COR-L47 (cell line): ENCODE results near the gene GNAQ.

ENCODE experiments used
- DNase-seq: peaks from one replicate; lab custom pipeline; 2025; lab: John Stamatoyannopoulos, UW

Gene GNAQ

GRCh38 chr9:77943057-77943456 is 88.6 kb downstream of the GNAQ start:
- DNase-seq: no peak

DNA sequence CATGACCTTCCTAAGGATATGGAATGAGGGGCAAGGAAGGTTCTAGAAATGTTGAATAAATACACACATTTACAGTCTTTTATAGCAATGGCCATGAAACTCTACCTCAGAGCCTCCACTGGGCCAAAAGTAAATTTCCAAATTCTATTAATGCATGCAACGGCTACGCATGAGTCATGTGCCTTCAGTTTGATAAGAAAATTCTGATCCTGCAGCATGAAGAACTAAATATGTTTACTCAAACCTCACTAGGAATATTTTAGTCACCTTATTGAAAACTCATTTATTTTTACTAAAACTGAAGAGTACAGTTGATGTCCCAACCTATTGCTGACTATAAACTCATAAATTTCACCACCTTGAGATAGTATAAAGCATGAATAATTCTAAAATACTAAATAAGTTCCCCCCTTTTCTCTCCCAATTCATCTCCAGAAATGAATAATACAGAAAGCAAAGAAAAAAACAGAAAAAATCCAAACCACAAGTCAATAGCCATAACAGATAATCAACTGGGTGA is 92.4 kb downstream of the GNAQ start:
- no peak for DNase-seq

DNA sequence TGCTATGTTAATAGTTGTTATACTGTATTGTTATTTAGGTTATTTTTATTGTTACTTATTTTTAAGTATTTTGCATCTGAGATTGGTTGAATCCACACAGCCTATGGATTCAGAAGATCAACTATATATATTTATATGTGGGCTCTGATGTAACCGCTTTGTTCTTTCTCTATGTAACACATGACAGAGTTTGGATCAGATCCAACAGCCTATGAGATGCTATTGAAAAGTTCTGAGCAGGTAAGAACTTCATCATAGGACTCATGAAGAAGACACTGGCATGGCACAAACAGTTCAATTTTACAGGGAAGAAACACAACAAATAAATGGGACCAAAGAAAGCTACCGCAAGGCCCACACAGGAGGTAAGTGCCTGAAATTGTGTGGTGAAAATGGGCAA is 93.4 kb downstream of the GNAQ start:
- DNase-seq: no peak

- no peak for DNase-seq
Measured at GRCh38 chr9:77935974-77936373, 95.6 kb downstream of the GNAQ start.

DNA sequence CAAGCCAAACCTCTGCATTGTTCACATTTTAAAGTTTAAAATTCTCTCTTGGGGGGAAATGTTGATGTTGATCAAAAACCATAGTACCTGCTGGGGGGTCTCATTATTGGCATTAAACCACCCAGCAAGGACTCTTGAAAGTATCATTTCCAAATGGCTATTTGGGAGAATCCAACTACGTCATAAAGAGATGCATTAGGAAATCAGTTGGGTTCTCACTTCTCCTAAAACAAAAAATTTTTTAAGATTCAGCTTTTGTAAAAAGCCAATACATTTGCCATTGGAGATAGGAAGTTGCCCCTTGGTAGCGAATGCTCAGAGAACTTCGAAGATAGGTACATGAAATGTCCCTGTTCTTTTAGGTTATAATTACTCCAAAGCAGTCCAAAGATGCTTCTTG is 96.4 kb downstream of the GNAQ start:
- DNase-seq: no peak

DNA sequence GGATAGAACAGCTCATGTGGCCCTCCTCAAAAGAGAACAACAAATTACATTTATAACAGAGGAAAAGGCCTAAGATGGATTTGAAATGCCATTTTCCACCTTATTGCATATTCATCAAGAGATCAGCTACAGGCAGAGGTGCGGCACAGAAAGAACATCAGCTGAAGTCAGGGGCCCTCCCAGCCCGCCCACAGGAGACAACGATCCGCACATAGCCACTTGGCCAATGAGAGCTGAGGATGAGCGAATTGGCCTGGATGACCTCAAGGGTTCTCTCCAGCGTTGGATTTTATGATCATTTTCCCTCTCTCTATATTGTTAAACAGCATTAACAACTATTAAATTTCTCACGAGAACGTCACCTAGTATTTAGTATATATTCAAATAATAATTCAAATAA is 97.6 kb downstream of the GNAQ start:
- no peak for DNase-seq

DNA sequence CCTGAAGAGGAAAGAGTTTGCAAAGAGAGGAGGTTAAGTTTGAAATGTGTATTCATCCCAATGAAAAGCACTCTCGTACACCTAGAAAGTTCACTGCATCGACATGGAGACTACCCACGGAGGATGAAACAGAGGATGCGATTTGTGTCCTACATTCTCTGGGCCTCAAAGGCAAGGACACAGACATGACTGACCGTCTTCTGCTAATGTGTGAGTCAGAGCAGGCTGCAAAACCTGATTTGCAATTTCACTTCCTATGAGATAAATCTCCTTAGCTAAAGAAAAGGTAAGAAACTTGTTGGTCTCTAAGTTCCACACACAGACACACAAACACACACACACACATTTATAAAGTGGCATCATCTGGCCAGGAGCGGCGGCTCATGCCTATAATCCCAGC is 98.6 kb downstream of the GNAQ start:
- DNase-seq: no peak

- DNase-seq: no peak
Measured at GRCh38 chr9:77929942-77930341, 101.7 kb downstream of the GNAQ start.

DNA sequence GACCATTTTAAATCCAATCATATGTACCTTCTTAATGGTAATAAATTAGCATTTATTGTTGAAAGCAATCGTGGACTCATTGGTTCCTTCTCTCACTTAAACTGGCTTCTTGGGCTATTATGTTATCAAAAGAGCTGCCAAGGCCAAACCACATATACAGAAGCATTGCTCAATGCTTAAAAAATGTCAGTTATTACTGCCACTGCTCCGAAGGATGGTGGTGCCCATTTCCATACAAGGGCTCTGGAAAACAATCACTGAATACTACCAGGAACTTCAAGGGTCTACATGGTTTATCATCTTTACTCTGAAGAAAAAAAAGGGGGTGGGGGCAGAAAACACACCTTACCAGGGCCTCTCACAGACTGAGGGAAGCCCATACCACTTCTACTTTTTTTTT is 104.3 kb downstream of the GNAQ start:
- no peak for DNase-seq

- no peak for DNase-seq
Measured at GRCh38 chr9:77926371-77926878, 105.2 kb downstream of the GNAQ start.

- no peak for DNase-seq
Measured at GRCh38 chr9:77922591-77922990, 109.0 kb downstream of the GNAQ start.

- DNase-seq: no peak
Measured at GRCh38 chr9:77917800-77918199, 113.8 kb downstream of the GNAQ start.

DNA sequence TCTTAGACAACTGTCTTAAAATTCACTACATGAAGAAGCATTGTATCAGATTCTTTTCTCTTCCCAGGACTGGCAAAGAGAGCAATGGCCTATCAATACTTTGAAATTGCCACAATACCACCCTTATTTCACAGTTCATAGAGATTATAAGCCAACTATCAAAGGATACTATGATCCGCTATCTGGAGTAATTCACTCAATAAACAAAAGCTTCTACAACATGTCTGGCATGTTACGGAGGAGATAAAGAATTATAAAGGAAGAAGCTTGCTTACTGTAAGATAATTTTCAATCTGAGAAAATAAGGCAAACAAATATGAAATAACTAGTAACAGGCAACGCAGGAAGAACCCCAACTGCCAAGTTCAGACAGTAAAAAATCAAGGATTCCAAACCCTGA is 114.8 kb downstream of the GNAQ start:
- DNase-seq: no peak

DNA sequence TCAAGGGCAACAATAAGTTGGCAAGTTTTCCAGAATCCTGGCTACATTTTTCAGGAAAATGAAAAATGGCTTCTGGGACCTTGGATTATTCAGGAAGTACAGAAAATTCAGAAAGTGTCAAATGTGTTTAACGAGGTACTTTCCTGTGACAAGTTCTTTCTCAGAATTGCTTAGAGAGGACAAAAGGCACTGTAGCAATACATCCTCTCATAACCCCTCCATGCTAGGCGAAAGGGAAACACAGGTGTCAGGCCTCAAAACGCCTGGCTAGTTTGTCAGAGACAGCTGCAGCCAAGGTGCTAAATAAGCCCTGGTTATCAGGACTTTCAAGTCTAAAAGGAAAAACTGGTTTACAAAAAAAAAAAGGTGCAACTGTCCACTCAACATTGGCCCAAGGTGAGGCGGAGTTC is 115.2 kb downstream of the GNAQ start:
- DNase-seq: no peak

DNA sequence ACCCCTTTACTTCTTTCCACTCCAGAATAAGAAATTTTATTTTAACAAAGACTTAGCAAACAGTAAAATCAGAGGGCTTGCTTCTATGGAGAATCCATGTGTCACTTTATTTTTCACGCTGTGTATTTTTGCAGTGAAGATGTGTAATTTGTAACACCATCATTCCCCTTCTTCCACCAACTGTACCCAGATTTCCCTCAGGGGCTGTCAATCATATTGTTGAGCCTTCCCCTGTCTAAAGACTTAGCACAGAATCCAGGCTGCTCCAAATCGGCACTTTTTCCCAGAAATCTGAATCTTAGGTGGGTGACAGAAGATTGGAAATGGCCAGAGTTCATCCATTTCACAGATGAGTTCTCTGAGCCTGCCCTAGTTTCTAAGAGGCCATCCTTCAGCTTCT is 115.9 kb downstream of the GNAQ start:
- DNase-seq: no peak

DNA sequence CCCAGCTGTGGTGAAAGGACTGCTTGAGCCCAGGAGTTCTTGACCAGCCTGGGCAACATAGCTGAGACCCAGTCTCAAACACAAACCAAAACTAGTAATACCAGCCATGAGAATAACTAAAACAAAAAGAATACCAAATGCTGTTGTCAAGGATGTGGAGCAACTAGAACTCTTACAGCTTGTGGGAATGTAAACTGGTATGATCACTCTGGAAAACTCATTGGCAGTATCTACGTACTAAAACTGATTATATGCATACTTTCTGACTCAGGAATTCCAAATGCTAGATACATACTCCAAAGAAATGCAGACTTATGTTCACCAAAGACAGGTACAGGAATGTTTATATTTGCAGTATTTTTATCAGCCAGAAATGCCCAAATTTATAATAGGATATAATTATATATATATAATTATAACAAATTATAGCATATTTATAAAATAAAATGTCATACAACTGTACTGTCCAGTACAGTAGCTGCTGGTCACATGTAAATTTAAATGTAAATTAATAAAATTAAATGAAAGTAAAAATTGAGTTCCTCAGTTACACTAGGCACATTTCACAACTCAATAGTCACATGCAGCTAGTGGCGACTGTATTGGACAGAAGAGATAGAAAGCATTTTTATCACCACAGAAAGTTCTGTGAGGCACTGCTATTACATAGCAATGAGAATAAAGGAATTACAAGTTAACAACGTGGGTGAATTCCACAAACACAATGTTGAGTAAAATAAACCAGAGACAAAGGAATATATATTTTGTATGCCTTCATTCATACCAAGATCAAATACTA is 118.5 kb downstream of the GNAQ start:
- no peak for DNase-seq

DNA sequence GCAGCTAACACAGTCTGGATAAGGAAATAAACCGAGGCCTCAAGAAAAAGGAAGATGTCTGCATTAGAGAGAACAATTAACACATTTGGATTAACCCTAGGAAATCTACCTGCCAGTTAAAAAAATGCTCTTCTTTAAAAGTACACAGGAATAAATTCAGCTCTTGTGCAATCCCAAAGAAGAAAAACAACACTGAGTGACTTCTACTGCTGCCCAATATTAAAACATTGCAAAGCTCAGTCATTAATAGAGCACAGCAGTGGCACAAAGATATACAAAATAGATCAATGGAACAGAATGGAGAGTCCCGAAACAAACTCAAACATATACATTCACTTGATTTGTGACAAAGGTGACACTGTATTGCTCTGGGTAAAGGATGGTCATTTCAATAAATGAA is 119.7 kb downstream of the GNAQ start:
- DNase-seq: no peak

GRCh38 chr9:77910194-77910621 is 121.4 kb downstream of the GNAQ start:
- no peak for DNase-seq

DNA sequence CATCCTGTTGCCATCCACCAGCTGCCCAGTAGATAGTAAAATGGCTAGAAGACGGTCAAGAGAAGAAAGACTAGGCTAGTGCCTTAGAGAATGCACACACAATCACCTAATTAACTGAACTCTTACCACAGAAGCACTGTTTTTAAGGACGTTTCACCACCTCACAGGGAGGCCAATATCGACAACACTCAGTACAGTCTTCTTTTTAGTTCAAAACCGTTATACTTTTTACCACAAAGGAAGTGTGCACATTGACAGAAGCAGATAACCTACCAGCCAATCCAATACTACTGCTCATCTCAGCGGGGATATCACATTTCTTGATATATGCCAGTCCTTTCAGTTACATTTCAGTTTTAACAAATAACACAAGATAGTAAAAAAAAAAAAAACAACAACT is 122.3 kb downstream of the GNAQ start:
- no peak for DNase-seq

DNA sequence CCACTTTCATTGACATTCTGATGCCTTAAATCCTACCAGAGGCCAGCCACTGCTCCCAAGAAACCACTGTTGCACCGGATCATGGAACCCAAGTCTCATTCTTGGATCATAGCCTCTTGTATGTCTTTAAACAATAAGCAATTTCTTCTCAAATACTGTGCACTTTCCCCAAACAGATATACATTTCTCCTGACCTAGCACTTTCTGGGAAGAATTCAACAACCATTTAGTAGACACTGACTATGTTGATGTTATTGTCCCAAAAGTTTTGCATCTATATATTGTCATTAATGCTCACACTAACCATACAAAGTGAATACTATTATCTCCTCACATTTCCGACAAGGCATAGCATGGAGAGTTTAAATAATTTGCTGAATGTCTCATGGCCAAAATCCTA is 123.3 kb downstream of the GNAQ start:
- DNase-seq: no peak

GRCh38 chr9:77907585-77907984 is 124.0 kb downstream of the GNAQ start:
- DNase-seq: no peak

DNA sequence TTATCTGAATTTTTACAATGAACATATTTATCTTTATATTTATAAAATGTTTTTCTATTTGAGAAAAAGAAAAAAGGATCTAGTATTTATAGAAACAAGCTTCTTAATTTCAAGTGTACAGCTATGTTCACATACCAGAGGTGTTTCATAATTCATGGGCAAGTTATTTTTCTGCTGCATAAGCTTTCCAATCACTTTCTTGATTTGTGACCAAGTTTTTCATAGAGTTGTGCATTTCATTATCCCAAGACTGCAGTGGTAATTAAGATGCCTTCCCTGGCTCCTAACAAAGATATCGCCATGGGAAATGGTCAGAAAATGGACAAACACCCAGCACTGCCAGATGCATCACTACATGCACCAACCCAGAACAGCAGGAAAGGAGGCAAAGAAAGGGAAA is 124.6 kb downstream of the GNAQ start:
- DNase-seq: no peak

- DNase-seq: no peak
Measured at GRCh38 chr9:77903666-77904285, 127.8 kb downstream of the GNAQ start.
